Esophagus squamous epithelium (tissue), 5 donors: ENCODE data around the gene USP2. TPM values are rescaled to one million over a fixed set of nuclear protein-coding genes. Genes with fewer than 3 reads are reported as not detected.

Source experiments
- DNase-seq: peaks from one replicate; lab custom pipeline; 2025; lab: John Stamatoyannopoulos, UW
- H3K27ac ChIP-seq, 4 donors: fragments of 200-600 bp; sonication (generic); one replicate each; pipeline ENCODE4 v1.5.1; 2016 to 2019; ENCODE audit warnings: mild to moderate bottlenecking in 1 of 4
- H3K27me3 ChIP-seq, 4 donors: fragments of 200-600 bp; sonication (generic); 1 replicate in 3 of 4; 2 replicates in 1 of 4; pipeline versions ENCODE4 v1.5.1 to v1.6.0; 2017 to 2021; ENCODE audit warnings: antibody characterized with exemption in 1 of 4
- H3K36me3 ChIP-seq, 3 donors: fragments of 200-600 bp; sonication (generic); one replicate each; pipeline ENCODE4 v1.5.1; 2016 to 2019
- H3K4me1 ChIP-seq, 3 donors: fragments of 200-600 bp; sonication (generic); one replicate each; pipeline ENCODE4 v1.5.1; 2017 to 2019
- H3K4me3 ChIP-seq, 4 donors: fragments of 200-600 bp; sonication (generic); 1 replicate in 3 of 4; 2 replicates in 1 of 4; pipeline ENCODE4 v1.5.1; 2016 to 2019; ENCODE audit warnings: mild to moderate bottlenecking in 2 of 4, moderate library complexity in 1 of 4
- H3K9me3 ChIP-seq, 3 donors: fragments of 200-600 bp; sonication (generic); one replicate each; pipeline ENCODE4 v1.5.1; 2016 to 2019
- POLR2A ChIP-seq, 4 donors: fragments of 450-650 bp; IDR thresholded peaks; one replicate each; pipeline ENCODE4 v1.6.1; 2017; ENCODE audit warnings: antibody characterized with exemption in 4 of 4, mild to moderate bottlenecking in 4 of 4, moderate library complexity in 3 of 4
- WGBS, 2 donors: methylation state at CpG; one replicate each; pipeline ENCODE4 v1.1.5; 2018; 5-methylcytosine and 5-hydroxymethylcytosine counted together
- intact Hi-C: fragments of 100-400 bp; cut with DNase I; formaldehyde crosslinking; loops from one replicate; pipeline ENCODE4 v1.15.0; 2022
- total RNA-seq, 4 donors: library from RNA; depleted of rRNA; stranded (reverse); fragments of >200 nt; gene quantifications; one replicate each; pipeline ENCODE4 v1.1.0, GENCODE V29; 2016
- TF ChIP-seq, protein P1 (sequence below), 6 experiments: fragments of 450-650 bp in 4 of 6; fragments of 200-600 bp in 2 of 6; sonication (generic) in 2 of 6; IDR thresholded peaks; one replicate each; pipeline ENCODE4 v1.5.1; 2016 to 2019; ENCODE audit warnings: antibody characterized with exemption in 6 of 6, mild to moderate bottlenecking in 4 of 6, moderate library complexity in 4 of 6
- donor health status: DM: yes; HTN: yes; CAD: no.

USP2 gene
- total RNA-seq, 4 donors from 2014 or later: 1.9 to 9.6 (median 4.8) TPM

DNA sequence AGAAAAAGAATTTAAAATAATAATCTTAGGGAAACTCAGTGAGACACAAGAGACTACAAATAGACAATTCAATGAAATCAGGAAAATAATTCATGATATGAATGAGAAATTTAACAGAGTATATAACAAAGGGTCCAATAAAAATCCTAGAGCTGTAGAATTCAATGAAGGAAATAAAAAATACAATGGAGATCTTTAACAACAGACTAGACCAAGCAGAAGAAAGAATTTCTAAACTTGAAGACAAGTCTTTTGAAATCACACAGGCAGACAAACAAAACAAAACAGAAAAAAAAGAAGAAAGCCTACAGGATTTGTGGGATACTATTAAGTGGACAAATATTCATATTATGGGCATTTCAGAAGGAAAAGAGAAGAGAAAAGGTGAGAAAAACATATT lies 16.2 kb upstream of the USP2 start:
- intact Hi-C loops: no loop called here
- peaks cover 0 to 28% (median 7%) of the 10 kb centered on the region in 3 donors for H3K9me3 ChIP-seq
- no peak for DNase-seq
- H3K36me3 ChIP-seq: no peaks in the 10 kb centered on the region
- TF ChIP-seq, protein P1, sequence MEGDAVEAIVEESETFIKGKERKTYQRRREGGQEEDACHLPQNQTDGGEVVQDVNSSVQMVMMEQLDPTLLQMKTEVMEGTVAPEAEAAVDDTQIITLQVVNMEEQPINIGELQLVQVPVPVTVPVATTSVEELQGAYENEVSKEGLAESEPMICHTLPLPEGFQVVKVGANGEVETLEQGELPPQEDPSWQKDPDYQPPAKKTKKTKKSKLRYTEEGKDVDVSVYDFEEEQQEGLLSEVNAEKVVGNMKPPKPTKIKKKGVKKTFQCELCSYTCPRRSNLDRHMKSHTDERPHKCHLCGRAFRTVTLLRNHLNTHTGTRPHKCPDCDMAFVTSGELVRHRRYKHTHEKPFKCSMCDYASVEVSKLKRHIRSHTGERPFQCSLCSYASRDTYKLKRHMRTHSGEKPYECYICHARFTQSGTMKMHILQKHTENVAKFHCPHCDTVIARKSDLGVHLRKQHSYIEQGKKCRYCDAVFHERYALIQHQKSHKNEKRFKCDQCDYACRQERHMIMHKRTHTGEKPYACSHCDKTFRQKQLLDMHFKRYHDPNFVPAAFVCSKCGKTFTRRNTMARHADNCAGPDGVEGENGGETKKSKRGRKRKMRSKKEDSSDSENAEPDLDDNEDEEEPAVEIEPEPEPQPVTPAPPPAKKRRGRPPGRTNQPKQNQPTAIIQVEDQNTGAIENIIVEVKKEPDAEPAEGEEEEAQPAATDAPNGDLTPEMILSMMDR (IDR thresholded peaks at IDR 0.05): no peak
- TF ChIP-seq POLR2A (IDR thresholded peaks at IDR 0.05): no peak
- no peaks in the 10 kb centered on the region for H3K27me3 ChIP-seq
- H3K27ac ChIP-seq: no peak overlapping the region
- no peak overlapping the region for H3K4me3 ChIP-seq
- H3K4me1 ChIP-seq: no peaks in the 10 kb centered on the region

DNA sequence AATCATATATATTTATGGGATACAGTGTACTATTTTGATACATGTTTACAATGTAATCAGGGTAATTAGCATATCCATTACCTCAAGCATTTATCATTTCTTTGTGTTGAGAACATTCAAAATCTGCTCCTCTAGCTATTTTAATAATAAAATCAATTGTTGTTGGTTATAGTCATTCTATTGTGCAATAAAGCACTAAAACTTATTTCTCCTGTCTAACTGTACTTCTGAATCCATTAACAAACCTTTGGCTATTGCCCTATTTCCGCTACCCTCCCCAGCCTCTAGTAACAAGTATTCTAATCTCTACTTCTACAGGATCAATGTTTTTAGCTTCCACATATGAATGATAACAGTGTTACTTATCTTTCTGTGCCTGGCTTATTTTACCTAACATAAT lies 15.3 kb upstream of the USP2 start:
- intact Hi-C loops: no loop called here

DNA sequence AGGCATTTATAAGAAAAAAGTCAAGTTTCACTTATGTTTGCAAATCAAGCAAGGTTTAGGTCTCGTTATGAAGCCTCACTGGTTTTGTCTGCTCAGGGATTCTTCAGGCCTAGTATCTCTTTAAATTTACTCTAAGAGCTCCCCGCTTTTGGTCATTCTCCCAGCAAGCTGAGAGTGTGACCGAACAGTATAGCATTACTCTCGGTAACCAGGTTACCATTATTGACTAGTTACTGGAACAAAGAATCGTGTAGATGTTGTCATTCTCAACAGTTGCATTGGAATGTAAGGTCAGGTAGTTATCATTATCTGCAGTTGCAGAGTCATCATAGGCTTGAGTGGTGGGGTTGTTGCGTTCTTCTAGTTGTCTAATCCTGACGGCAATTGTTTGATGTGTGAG lies 9.8 kb upstream of the USP2 start:
- Histone ChIP-seq H3K27ac (no peak overlapping the region), H3K4me3 (no peak overlapping the region), H3K4me1 (no peaks in the 10 kb centered on the region), H3K36me3 (no peaks in the 10 kb centered on the region), H3K27me3 (no peaks in the 10 kb centered on the region), H3K9me3 (no peaks in the 10 kb centered on the region)
- intact Hi-C loops: no loop called here
- WGBS, 2 donors: 84 to 91% methylated on average over 5 to 7 of the region's 7 CpGs
- DNase-seq: no peak
- TF ChIP-seq, protein P1 (IDR thresholded peaks at IDR 0.05): no peak
- no peak for TF ChIP-seq POLR2A (IDR thresholded peaks at IDR 0.05)

More for the DNA sequence above, 15.3 kb upstream of the USP2 start:
- no peak for TF ChIP-seq POLR2A (IDR thresholded peaks at IDR 0.05)
- TF ChIP-seq, protein P1 (IDR thresholded peaks at IDR 0.05): no peak
- no peaks in the 10 kb centered on the region for H3K27me3 ChIP-seq
- H3K36me3 ChIP-seq: no peaks in the 10 kb centered on the region
- no peaks in the 10 kb centered on the region for H3K4me1 ChIP-seq
- peaks cover 0 to 28% (median 7%) of the 10 kb centered on the region in 3 donors for H3K9me3 ChIP-seq
- 88 to 100% methylated on average over 1 of the region's 1 CpG for WGBS, 2 donors
- no peak for DNase-seq
- no peak overlapping the region for H3K27ac ChIP-seq
- H3K4me3 ChIP-seq: no peak overlapping the region

DNA sequence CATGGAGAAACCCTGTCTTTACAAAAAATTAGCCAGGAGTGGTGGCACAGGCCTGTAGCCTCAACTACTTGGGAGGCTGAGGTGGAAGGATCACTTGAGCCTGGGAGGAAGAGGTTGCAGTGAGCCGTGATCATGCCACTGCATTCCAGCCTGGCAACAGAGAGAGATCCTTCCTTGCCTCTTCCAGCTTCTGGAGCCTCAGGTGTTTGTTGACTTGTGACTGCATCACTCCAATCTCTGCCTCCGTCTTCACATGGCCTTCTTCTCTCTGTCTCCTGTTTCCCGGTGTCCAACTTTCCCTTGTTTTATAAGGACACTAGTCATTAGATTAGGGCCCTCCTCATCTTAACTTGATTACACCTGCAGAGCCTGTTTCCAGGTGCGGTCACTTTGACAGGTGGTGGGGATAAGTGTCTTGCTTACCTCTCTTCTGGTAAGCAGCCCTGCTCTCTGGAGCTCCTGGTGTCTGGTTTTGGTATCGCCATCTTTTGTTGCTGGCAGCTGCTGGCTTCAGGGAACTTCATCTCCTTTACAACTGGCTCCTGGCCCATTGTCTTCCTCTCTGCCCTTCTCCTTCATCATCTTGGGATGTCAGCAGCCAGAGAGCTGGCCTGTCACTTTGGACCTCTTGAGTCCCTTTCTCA lies 8.2 kb upstream of the USP2 start:
- H3K27me3 ChIP-seq: peaks cover 0 to 3% (median 0%) of the 10 kb centered on the region in 4 donors
- 58 to 84% methylated on average over 5 of the region's 5 CpGs for WGBS, 2 donors
- H3K36me3 ChIP-seq: no peaks in the 10 kb centered on the region
- intact Hi-C loops: no loop called here
- no peak overlapping the region for H3K4me3 ChIP-seq
- no peaks in the 10 kb centered on the region for H3K4me1 ChIP-seq
- no peak for TF ChIP-seq POLR2A (IDR thresholded peaks at IDR 0.05)
- TF ChIP-seq, protein P1 (IDR thresholded peaks at IDR 0.05): peak in 3 of 6 experiments; percentile 8 to 53 (median 28)
- DNase-seq: no peak
- no peak overlapping the region for H3K27ac ChIP-seq
- no peaks in the 10 kb centered on the region for H3K9me3 ChIP-seq

DNA sequence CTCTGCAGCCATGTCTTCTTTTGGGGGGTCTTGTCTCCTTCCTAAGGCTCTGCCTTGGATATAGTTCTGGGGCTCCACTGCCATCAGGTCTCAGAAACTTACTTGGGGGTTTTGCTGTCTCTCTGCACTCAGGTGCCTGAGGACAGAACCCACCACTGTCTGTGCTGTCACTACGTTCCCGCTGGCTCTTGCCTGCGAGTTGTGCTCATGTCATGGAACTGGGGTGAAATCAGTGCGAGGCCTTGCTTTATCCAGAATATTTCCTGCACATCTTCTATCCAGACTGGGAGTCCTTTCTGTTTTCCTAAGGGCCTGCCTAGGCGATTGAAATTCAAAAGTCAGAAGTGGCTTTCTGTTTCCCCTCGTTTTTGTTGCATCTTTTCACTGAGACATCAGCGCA lies 6.6 kb upstream of the USP2 start:
- TF ChIP-seq, protein P1 (IDR thresholded peaks at IDR 0.05): no peak
- WGBS, 2 donors: 78 to 81% methylated on average over 3 to 4 of the region's 7 CpGs

More for the DNA sequence above, 6.6 kb upstream of the USP2 start:
- H3K4me3 ChIP-seq: no peak overlapping the region
- no peak for DNase-seq
- H3K27ac ChIP-seq: no peak overlapping the region
- no peaks in the 10 kb centered on the region for H3K9me3 ChIP-seq
- no peaks in the 10 kb centered on the region for H3K36me3 ChIP-seq
- intact Hi-C loops: no loop called here
- no peaks in the 10 kb centered on the region for H3K4me1 ChIP-seq
- H3K27me3 ChIP-seq: peaks cover 0 to 9% (median 0%) of the 10 kb centered on the region in 4 donors
